MCF 10A (cell line): ENCODE data around the gene CAMK1D. TPM values are rescaled to one million over a fixed set of nuclear protein-coding genes. Genes with fewer than 3 reads are reported as not detected.

Experiments used
- BruUV-seq: library from RNA; stranded (reverse); fragments of 400-500 nt; replicated peaks from 2 replicates; lab custom pipeline; 2021; lab: Mats Ljungman, UMichigan
- CTCF ChIA-PET: fragments of 300-600 bp; sonication (Branson Sonifier 250); formaldehyde crosslinking; extraction: SDS; loops from one replicate; lab custom pipeline; 2021; ENCODE audit warnings: antibody characterized with exemption, inconsistent platforms; lab: Yijun Ruan, JAX
- POLR2A ChIA-PET: fragments of 300-600, 350-650 bp; sonication (Branson Sonifier 250); formaldehyde crosslinking; extraction: SDS; loops from one replicate; lab custom pipeline; 2020; ENCODE audit warnings: antibody characterized with exemption, inconsistent platforms; lab: Yijun Ruan, JAX
- DNase-seq: peaks from one replicate; pipeline ENCODE4 v3.0.0-alpha.2; 2018; ENCODE audit not compliant: unreplicated experiment
- H3K27ac Mint-ChIP-seq: one replicate; pipeline ENCODE4 v1.8.0; 2022; ENCODE audit warnings: mild to moderate bottlenecking, low read depth, mixed read lengths; ENCODE audit not compliant: unreplicated experiment
- H3K27me3 Mint-ChIP-seq: one replicate; pipeline ENCODE4 v1.8.0; 2022; ENCODE audit warnings: mixed read lengths; ENCODE audit not compliant: insufficient read depth, unreplicated experiment
- H3K36me3 Mint-ChIP-seq: one replicate; pipeline ENCODE4 v1.8.0; 2022; ENCODE audit warnings: mild to moderate bottlenecking, moderate library complexity, mixed read lengths; ENCODE audit not compliant: insufficient read depth, unreplicated experiment
- H3K4me1 Mint-ChIP-seq: one replicate; pipeline ENCODE4 v1.8.0; 2022; ENCODE audit warnings: mixed read lengths; ENCODE audit not compliant: insufficient read depth, unreplicated experiment
- H3K4me3 Mint-ChIP-seq: one replicate; pipeline ENCODE4 v1.8.0; 2022; ENCODE audit warnings: mild to moderate bottlenecking, moderate library complexity, mixed read lengths; ENCODE audit not compliant: unreplicated experiment
- H3K9me3 Mint-ChIP-seq: one replicate; pipeline ENCODE4 v1.8.0; 2022; ENCODE audit warnings: mixed read lengths; ENCODE audit not compliant: unreplicated experiment
- CTCF ChIP-seq: fragments of 200-600 bp; IDR thresholded peaks from one replicate; pipeline ENCODE4 v1.8.0; 2022; ENCODE audit warnings: antibody characterized with exemption, mild to moderate bottlenecking; ENCODE audit not compliant: unreplicated experiment
- intact Hi-C: fragments of 100-400 bp; cut with micrococcal nuclease; formaldehyde crosslinking; loops from 2 replicates; pipeline ENCODE4 v1.14.1; 2022
- total RNA-seq: library from RNA; stranded (reverse); gene quantifications from 2 replicates; pipeline ENCODE4 v1.2.3, GENCODE V29; 2022

The CAMK1D gene
- total RNA-seq, 1 experiment from 2014 or later = 1.7 TPM

- CTCF ChIA-PET = no interaction called here
- POLR2A ChIA-PET = no interaction called here
- intact Hi-C loops = no loop called here
- no peak for TF ChIP-seq CTCF
- no peak overlapping the region for H3K27ac Mint-ChIP-seq
- no peaks in the 10 kb centered on the region for H3K9me3 Mint-ChIP-seq
- no peaks in the 10 kb centered on the region for H3K4me1 Mint-ChIP-seq
- H3K4me3 Mint-ChIP-seq = no peak overlapping the region
- H3K36me3 Mint-ChIP-seq = no peaks in the 10 kb centered on the region
- no peaks in the 10 kb centered on the region for H3K27me3 Mint-ChIP-seq
- no peak for DNase-seq
- BruUV-seq = no TSS peak
These were observed 405.7 kb downstream of the CAMK1D start for GRCh38 chr10:12755075-12755474.

GRCh38 chr10:12757351-12757750 lies 408.0 kb downstream of the CAMK1D start:
- Mint-ChIP-seq H3K27me3 (no peaks in the 10 kb centered on the region), H3K36me3 (no peaks in the 10 kb centered on the region), H3K4me1 (no peaks in the 10 kb centered on the region), H3K4me3 (no peak overlapping the region), H3K27ac (no peak overlapping the region), H3K9me3 (no peaks in the 10 kb centered on the region)
- DNase-seq = no peak
- intact Hi-C loops = no loop called here
- TF ChIP-seq CTCF = no peak
- ChIA-PET CTCF (interaction anchor here (0.5 to 1.1 kb wide), 4 partner anchors 10 to 834 kb away, joined by 3 to 4 read pairs (median 4); no protein-coding TSS in a partner anchor), POLR2A (no interaction called here)
- no TSS peak for BruUV-seq

- H3K4me1 Mint-ChIP-seq = no peaks in the 10 kb centered on the region
- DNase-seq = no peak
- no peaks in the 10 kb centered on the region for H3K36me3 Mint-ChIP-seq
- intact Hi-C loops = no loop called here
- no peaks in the 10 kb centered on the region for H3K27me3 Mint-ChIP-seq
- ChIA-PET CTCF (interaction anchor here (0.9 kb wide), 1 partner anchor 24 kb away, joined by 3 read pairs; no protein-coding TSS in a partner anchor), POLR2A (no interaction called here)
- no peak overlapping the region for H3K4me3 Mint-ChIP-seq
- H3K9me3 Mint-ChIP-seq = no peaks in the 10 kb centered on the region
- no TSS peak for BruUV-seq
- TF ChIP-seq CTCF = no peak
- H3K27ac Mint-ChIP-seq = no peak overlapping the region
These were observed 408.9 kb downstream of the CAMK1D start for GRCh38 chr10:12758271-12758670.

GRCh38 chr10:12766223-12766622 lies 416.9 kb downstream of the CAMK1D start:
- DNase-seq = no peak
- TF ChIP-seq CTCF = no peak
- H3K9me3 Mint-ChIP-seq = no peaks in the 10 kb centered on the region
- POLR2A ChIA-PET = interaction anchor here (0.6 to 0.7 kb wide), 2 partner anchors 61 to 1365 kb away, joined by 3 read pairs; no protein-coding TSS in a partner anchor
- H3K36me3 Mint-ChIP-seq = no peaks in the 10 kb centered on the region
- H3K4me3 Mint-ChIP-seq = no peak overlapping the region
- H3K27ac Mint-ChIP-seq = no peak overlapping the region
- no peaks in the 10 kb centered on the region for H3K27me3 Mint-ChIP-seq
- no TSS peak for BruUV-seq
- no peaks in the 10 kb centered on the region for H3K4me1 Mint-ChIP-seq
- CTCF ChIA-PET = interaction anchor here (0.5 to 0.7 kb wide), 2 partner anchors 17 to 33 kb away, joined by 3 read pairs; no protein-coding TSS in a partner anchor
- intact Hi-C loops = no loop called here
